ENCODE data around the gene CNTN3.

CNTN3 gene

DNA sequence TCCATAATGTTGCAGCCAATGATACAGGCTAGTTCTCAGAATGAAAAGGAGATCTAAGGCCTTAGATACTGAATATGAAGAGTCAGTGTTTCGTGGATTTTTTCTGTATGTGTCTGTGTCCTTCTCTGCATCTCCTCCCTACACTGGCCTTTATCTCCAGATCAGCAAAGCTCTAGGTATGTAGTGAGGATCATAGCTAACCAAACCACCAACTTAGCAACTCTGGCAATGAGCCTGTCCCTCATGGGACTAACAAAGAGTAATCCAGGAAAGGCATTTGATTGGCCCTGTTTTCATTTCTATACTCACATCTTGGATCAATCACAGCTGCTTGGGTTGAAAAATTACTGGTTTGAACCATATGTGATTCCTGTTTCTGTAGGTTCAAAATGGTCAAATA lies 18.6 kb upstream of the CNTN3 start:
- DNase-seq (ENCODE audit: low read depth), result no peak
- TF ChIP-seq POLR2A (IDR thresholded peaks at IDR 0.05; ENCODE audit: extremely low read depth, insufficient read length) (no peak), MYC (IDR thresholded peaks at IDR 0.05; ENCODE audit: low read depth, low read length) (no peak)
- TF ChIP-seq, protein P1, sequence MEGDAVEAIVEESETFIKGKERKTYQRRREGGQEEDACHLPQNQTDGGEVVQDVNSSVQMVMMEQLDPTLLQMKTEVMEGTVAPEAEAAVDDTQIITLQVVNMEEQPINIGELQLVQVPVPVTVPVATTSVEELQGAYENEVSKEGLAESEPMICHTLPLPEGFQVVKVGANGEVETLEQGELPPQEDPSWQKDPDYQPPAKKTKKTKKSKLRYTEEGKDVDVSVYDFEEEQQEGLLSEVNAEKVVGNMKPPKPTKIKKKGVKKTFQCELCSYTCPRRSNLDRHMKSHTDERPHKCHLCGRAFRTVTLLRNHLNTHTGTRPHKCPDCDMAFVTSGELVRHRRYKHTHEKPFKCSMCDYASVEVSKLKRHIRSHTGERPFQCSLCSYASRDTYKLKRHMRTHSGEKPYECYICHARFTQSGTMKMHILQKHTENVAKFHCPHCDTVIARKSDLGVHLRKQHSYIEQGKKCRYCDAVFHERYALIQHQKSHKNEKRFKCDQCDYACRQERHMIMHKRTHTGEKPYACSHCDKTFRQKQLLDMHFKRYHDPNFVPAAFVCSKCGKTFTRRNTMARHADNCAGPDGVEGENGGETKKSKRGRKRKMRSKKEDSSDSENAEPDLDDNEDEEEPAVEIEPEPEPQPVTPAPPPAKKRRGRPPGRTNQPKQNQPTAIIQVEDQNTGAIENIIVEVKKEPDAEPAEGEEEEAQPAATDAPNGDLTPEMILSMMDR (IDR thresholded peaks at IDR 0.05; ENCODE audit: low read depth, low read length), result no peak
- TF ChIP-seq, protein P2, sequence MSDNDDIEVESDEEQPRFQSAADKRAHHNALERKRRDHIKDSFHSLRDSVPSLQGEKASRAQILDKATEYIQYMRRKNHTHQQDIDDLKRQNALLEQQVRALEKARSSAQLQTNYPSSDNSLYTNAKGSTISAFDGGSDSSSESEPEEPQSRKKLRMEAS (IDR thresholded peaks at IDR 0.05; ENCODE audit: low read depth, low read length), result no peak

DNA sequence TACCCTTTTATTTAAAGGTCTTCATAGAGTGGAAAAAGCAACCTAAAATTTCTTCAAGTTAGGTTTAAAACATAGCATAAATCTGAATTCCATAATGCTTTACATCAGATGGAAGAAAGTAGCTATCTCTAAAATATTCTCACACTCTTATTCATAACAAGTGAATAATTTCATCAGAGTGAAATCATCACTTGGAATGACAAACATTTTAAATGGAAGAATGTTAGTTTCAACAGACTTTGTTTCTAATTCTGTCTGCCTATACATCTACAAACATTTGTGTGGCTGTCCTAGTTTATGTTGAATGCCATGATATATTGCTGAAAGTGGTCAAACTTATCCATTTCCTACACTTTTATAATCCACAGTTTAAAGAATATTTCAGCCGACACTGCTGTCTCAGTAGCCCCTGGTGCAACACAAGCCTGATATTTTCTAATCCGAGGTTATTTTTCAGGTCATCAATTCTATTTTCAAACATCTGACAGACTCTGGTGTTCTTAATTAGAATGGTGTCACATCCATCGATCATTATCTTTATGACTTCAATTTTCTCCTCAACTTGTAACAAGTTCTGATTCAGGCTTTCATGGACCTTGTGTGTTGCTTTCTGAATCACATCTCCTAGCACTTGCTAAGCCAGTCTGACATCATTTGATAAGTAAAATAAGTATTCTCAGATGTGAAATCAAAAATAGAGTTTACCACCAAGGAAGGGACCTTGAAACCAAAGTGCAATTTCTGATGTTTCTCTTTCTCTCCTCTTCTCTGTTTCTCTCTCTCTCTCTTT lies 17.1 kb upstream of the CNTN3 start:
- no peak for DNase-seq (ENCODE audit: low read depth)
- H3K4me3 ChIP-seq (ENCODE audit: low read depth, low read length), result no peak overlapping the region
- TF ChIP-seq, protein P1 (IDR thresholded peaks at IDR 0.05; ENCODE audit: low read depth, low read length), result no peak
- TF ChIP-seq MYC (IDR thresholded peaks at IDR 0.05; ENCODE audit: low read depth, low read length), result no peak
- TF ChIP-seq POLR2A (IDR thresholded peaks at IDR 0.05; ENCODE audit: extremely low read depth, insufficient read length), result no peak
- TF ChIP-seq, protein P2 (IDR thresholded peaks at IDR 0.05; ENCODE audit: low read depth, low read length), result no peak

More for the DNA sequence above, 18.6 kb upstream of the CNTN3 start:
- no peak overlapping the region for H3K4me3 ChIP-seq (ENCODE audit: low read depth, low read length)

DNA sequence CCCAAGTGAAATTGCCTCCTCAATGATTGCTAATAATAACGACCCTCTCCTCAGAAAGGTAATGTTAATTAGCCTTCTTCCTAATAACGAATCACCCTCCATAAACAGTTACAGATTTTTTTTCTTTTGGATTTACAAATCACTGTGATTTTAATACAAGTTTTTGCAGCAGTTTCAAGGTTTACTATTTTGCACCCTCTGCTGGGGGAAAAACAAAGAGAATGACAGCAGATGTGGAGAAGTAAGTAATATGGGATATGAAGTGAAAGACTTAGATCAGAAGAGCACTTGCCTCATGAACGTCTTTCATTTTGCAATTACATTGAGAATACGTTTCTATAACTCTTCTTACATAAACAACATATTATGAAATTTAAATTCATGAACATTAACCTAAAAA lies 16.1 kb upstream of the CNTN3 start:
- no peak for DNase-seq (ENCODE audit: low read depth)
- TF ChIP-seq, protein P2 (IDR thresholded peaks at IDR 0.05; ENCODE audit: low read depth, low read length), result no peak
- no peak overlapping the region for H3K4me3 ChIP-seq (ENCODE audit: low read depth, low read length)

DNA sequence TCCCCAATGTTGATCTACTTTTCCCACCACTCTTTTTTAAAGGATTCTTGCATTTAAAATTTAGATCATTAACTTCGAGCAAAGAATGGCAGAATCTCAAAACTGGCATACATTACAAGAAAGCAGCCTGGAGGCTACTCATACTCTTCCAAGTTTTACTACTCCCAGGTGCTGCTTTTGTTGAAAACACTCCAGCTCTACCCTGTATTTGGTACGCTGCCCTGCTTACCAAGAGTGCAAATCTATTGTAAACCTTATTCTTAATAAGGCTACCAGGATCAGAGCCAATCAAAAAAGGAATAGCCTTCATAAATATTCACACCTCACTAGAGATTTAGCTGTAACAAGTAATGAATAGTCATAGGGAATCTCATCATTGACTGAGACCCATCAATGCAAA lies 11.6 kb upstream of the CNTN3 start:
- DNase-seq (ENCODE audit: low read depth), result no peak
- H3K4me3 ChIP-seq (ENCODE audit: low read depth, low read length), result no peak overlapping the region
- no peak for TF ChIP-seq POLR2A (IDR thresholded peaks at IDR 0.05; ENCODE audit: extremely low read depth, insufficient read length)
- TF ChIP-seq, protein P1 (IDR thresholded peaks at IDR 0.05; ENCODE audit: low read depth, low read length), result no peak
- no peak for TF ChIP-seq MYC (IDR thresholded peaks at IDR 0.05; ENCODE audit: low read depth, low read length)
- TF ChIP-seq, protein P2 (IDR thresholded peaks at IDR 0.05; ENCODE audit: low read depth, low read length), result no peak

DNA sequence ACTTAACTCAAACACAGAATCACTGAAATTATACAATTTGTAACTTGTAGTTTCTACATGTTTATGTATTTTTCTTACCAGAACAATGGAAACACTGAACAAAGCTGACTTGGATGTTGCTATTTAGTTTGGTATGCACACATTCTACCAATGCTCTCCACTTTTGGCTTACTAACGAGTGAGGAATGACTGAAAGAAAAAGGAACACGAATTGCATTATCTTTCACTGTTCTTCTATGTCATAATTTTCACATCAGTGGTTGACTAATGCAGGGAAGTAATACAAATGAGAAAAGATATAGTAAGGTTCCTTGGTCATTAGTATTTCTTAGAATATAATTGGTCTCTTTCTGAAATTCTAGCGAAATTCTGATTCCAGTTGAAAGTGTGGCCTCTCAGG lies 9.8 kb upstream of the CNTN3 start:
- TF ChIP-seq POLR2A (IDR thresholded peaks at IDR 0.05; ENCODE audit: extremely low read depth, insufficient read length) (no peak), MYC (IDR thresholded peaks at IDR 0.05; ENCODE audit: low read depth, low read length) (no peak)
- TF ChIP-seq, protein P1 (IDR thresholded peaks at IDR 0.05; ENCODE audit: low read depth, low read length), result no peak
- no peak for DNase-seq (ENCODE audit: low read depth)
- no peak overlapping the region for H3K4me3 ChIP-seq (ENCODE audit: low read depth, low read length)

DNA sequence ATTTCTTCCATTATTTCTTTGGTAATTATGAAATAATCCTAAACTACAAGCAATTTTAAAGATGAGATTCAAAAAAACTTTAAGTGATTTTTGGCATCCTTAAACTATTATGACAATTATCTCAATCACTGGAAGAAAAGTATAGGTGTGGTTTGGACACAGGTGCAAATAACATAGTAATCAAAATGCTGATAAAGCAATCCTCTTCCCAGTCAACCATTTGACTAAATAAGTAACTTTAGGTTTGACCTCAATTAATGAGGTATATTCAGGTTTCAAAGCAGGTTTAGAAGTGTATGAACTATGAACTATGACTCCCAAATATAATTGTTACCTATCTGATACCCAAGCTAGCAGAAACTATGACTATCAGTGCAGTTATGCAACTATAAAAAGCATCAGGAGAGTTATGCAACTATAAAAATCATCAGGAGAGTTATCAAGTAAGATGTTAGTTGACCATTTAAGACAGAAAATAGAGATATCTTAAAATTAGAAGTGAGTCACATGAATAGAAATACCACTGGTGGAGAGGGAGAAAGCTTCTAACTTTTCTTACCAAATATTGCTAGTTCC lies 8.9 kb upstream of the CNTN3 start:
- TF ChIP-seq, protein P1 (IDR thresholded peaks at IDR 0.05; ENCODE audit: low read depth, low read length), result no peak
- TF ChIP-seq POLR2A (IDR thresholded peaks at IDR 0.05; ENCODE audit: extremely low read depth, insufficient read length) (no peak), MYC (IDR thresholded peaks at IDR 0.05; ENCODE audit: low read depth, low read length) (no peak)
- TF ChIP-seq, protein P2 (IDR thresholded peaks at IDR 0.05; ENCODE audit: low read depth, low read length), result no peak
- DNase-seq (ENCODE audit: low read depth), result no peak
- H3K4me3 ChIP-seq (ENCODE audit: low read depth, low read length), result no peak overlapping the region
